Measurements from ENCODE around the gene DDIAS. TPM values are rescaled to one million over a fixed set of nuclear protein-coding genes. Genes with fewer than 3 reads are reported as not detected.

DDIAS gene
- total RNA-seq, 4 donors from 2014 or later, result 0.17 to 1.6 (median 0.52) TPM; not detected in 1

GRCh38 chr11:82883853-82884252 lies 17.7 kb upstream of the DDIAS start:
- intact Hi-C loops (cut with DNase I), result no loop called here
- peaks cover 4 to 20% (median 13%) of the 10 kb centered on the region in 4 donors for H3K4me1 ChIP-seq
- no peak overlapping the region for H3K4me3 ChIP-seq
- H3K9me3 ChIP-seq, result no peaks in the 10 kb centered on the region
- no peak for DNase-seq (ENCODE audit: extremely low spot score)
- no peak overlapping the region for H3K27ac ChIP-seq (replicated peaks in 1 of 4)
- H3K27me3 ChIP-seq, result no peaks in the 10 kb centered on the region
- TF ChIP-seq CTCF (IDR thresholded peaks at IDR 0.05), result no peak
- TF ChIP-seq POLR2A (IDR thresholded peaks at IDR 0.05; ENCODE audit: low read depth), result no peak
- peak; percentile 44 to 47 for TF ChIP-seq POLR2AphosphoS5 (IDR thresholded peaks at IDR 0.05)
- 69% methylated on average over 3 of the region's 3 CpGs for WGBS
- H3K36me3 ChIP-seq, result peaks cover 0 to 3% (median 1%) of the 10 kb centered on the region in 4 donors

DNA sequence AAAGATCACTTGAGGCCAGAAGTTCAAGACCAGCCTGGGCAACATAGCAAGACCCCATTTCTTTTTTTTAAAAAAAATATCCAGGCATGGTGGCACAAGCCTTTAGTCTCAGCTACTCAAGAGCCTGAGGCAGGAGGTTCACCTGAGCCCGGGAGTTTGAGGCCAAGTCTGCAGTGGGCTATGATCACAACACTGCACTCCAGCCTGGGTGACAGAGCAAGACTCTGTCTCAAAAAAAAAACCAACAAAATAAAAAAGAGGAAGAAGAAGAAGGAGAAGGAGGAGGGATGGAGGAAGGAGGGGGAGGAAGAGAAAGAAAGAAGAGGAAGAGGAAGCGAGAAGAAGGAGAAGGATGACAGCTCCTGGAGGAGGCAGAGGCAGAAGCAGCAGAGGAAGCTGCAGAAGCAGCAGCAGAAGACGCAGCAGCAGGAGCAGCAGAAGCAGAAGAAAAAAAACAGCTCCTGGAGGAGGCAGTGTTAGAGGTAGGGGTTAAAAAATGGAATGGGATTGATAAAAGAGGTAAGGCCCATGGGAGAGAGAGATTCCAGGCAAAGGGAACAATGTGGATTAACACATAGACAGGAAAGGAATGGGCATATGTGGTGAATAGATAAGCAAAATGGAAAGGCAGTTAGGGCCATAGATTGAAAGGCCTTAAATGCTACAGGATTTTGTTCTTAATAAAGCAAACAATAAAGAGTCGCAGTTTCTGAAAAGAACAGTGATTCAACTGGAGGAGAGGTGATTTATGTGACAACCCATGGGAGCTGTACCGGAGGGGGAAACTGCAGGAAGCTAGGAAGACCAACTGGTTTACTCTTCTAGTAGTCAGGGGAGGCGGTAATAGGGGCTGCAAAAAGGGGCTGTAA lies 12.2 kb upstream of the DDIAS start:
- no peak for TF ChIP-seq EP300 (IDR thresholded peaks at IDR 0.05)
- TF ChIP-seq POLR2AphosphoS5 (IDR thresholded peaks at IDR 0.05), result peak in 1 of 2 donors; percentile 15
- 69% methylated on average over 6 of the region's 6 CpGs for WGBS
- intact Hi-C loops (cut with DNase I), result no loop called here

DNA sequence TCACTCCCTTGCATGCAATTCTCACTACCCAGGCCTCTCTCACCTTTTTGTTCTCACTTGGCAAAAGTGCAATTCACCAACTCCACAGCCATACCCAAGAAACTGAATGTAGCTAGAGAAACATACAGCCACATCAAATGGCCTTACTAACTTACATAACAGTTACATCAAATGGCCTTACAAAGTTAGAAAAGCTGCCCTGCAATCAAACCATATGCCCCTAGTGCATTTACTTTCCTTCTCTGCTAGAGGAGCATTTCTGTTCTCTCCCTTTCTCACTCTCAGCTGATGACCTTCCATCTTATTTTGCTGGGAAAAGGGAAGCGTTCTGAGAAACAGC lies 11.6 kb upstream of the DDIAS start:
- H3K27ac ChIP-seq (replicated peaks in 1 of 4), result no peak overlapping the region

More for the DNA sequence above, 12.2 kb upstream of the DDIAS start:
- no peak for DNase-seq (ENCODE audit: extremely low spot score)
- Histone ChIP-seq H3K36me3 (no peaks in the 10 kb centered on the region), H3K9me3 (no peaks in the 10 kb centered on the region), H3K27me3 (no peaks in the 10 kb centered on the region), H3K4me3 (no peak overlapping the region), H3K27ac (replicated peaks in 1 of 4) (no peak overlapping the region), H3K4me1 (peaks cover 12 to 23% (median 15%) of the 10 kb centered on the region in 4 donors)

GRCh38 chr11:82890936-82891335 lies 10.6 kb upstream of the DDIAS start:
- intact Hi-C loops (cut with DNase I), result no loop called here
- no peaks in the 10 kb centered on the region for H3K9me3 ChIP-seq
- TF ChIP-seq POLR2A (IDR thresholded peaks at IDR 0.05; ENCODE audit: low read depth) (no peak), POLR2AphosphoS5 (IDR thresholded peaks at IDR 0.05) (no peak), CTCF (IDR thresholded peaks at IDR 0.05) (no peak), EP300 (IDR thresholded peaks at IDR 0.05) (no peak)
- H3K4me3 ChIP-seq, result no peak overlapping the region
- no peaks in the 10 kb centered on the region for H3K27me3 ChIP-seq
- H3K36me3 ChIP-seq, result no peaks in the 10 kb centered on the region
- H3K27ac ChIP-seq (replicated peaks in 1 of 4), result no peak overlapping the region
- no peak for DNase-seq (ENCODE audit: extremely low spot score)
- H3K4me1 ChIP-seq, result peaks cover 6 to 24% (median 15%) of the 10 kb centered on the region in 4 donors

More for the DNA sequence above, 11.6 kb upstream of the DDIAS start:
- TF ChIP-seq EP300 (IDR thresholded peaks at IDR 0.05), result no peak
- no peak for TF ChIP-seq POLR2AphosphoS5 (IDR thresholded peaks at IDR 0.05)
- no peak for TF ChIP-seq CTCF (IDR thresholded peaks at IDR 0.05)
- TF ChIP-seq POLR2A (IDR thresholded peaks at IDR 0.05; ENCODE audit: low read depth), result no peak
- WGBS, result 78% methylated on average over 1 of the region's 1 CpG
- Histone ChIP-seq H3K27me3 (no peaks in the 10 kb centered on the region), H3K4me3 (no peak overlapping the region), H3K9me3 (no peaks in the 10 kb centered on the region), H3K4me1 (peaks cover 6 to 23% (median 14%) of the 10 kb centered on the region in 4 donors), H3K36me3 (no peaks in the 10 kb centered on the region)
- DNase-seq (ENCODE audit: extremely low spot score), result no peak
- intact Hi-C loops (cut with DNase I), result no loop called here

- DNase-seq (ENCODE audit: extremely low spot score), result no peak
- WGBS, result 95% methylated on average over 2 of the region's 2 CpGs
- Histone ChIP-seq H3K27me3 (no peaks in the 10 kb centered on the region), H3K4me1 (peaks cover 6 to 32% (median 18%) of the 10 kb centered on the region in 4 donors), H3K27ac (replicated peaks in 1 of 4) (no peak overlapping the region), H3K9me3 (no peaks in the 10 kb centered on the region), H3K4me3 (no peak overlapping the region), H3K36me3 (no peaks in the 10 kb centered on the region)
- intact Hi-C loops (cut with DNase I), result no loop called here
- TF ChIP-seq POLR2A (IDR thresholded peaks at IDR 0.05; ENCODE audit: low read depth) (no peak), EP300 (IDR thresholded peaks at IDR 0.05) (no peak), CTCF (IDR thresholded peaks at IDR 0.05) (no peak), POLR2AphosphoS5 (IDR thresholded peaks at IDR 0.05) (no peak)
These were observed 8.8 kb upstream of the DDIAS start for GRCh38 chr11:82892611-82893169.

Measured in esophagus muscularis mucosa (tissue), 4 donors.